ENCODE measurements around the gene TBXAS1. TPM values are rescaled to one million over a fixed set of nuclear protein-coding genes. Genes with fewer than 3 reads are reported as not detected.

TBXAS1 gene
- total RNA-seq, 4 donors from 2014 or later: 9.0 to 22.2 (median 14.6) TPM

DNA sequence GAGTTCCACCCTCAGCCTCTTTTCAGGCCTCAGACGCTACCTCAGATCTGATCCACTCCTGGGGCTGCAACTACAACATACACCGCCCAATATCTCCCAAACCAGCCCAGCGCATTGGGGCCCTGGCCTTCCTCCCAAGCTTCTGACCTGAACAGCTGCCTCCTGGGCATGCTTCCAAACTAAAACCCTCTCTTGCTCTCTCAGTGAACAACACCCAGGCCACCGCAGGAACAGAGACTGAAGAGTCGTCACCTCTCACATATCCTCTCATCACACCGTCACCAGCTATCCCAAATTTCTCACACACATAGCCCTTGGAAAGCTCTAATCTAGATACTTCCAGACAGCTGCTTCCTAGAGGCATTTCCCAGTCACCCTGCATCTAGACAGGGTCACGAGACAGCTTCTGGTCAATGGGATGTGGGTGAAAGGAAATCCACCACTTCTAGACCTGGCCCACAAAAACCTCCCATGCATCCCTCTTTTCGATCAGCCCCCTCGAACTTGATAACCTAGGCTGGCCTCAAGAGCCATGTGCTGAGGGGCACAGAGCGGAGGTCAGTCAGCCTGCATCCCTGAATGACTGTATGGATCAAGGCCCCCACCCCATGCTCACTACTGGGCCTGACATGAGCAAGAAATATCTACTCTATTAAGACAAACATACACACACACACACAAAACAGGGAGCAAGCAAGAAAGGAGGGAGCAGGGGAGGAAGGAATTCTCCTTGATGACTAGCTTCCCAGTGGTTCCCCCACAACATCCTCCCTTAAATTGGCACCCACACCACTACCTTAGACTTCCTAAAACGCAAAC is 231.9 kb downstream of the TBXAS1 start:
- peaks cover 0 to 5% (median 0%) of the 10 kb centered on the region in 4 donors for H3K36me3 ChIP-seq
- H3K27ac ChIP-seq: peak overlapping the region; percentile 90 to 94 (median 90)
- H3K4me1 ChIP-seq: peaks cover 26 to 50% (median 38%) of the 10 kb centered on the region in 4 donors
- peak; percentile 33 for DNase-seq
- intact Hi-C loops (cut with DNase I; ENCODE audit: low total_unique reads) (loop anchor here (5.0 kb wide), 1 partner anchor 266 kb away; no protein-coding TSS in a partner anchor), in situ Hi-C loops (cut with MboI; ENCODE audit: low pct_ligation_motif_present in 1 of 4, low pct_unique_long_range_greater_than_20kb in 1 of 4, low sequenced_read_pairs in 3 of 4) (loop anchor here in 1 of 4 donors (25.0 kb wide), 1 partner anchor 276 kb away; no protein-coding TSS in a partner anchor)
- no peak for TF ChIP-seq POLR2AphosphoS5 (IDR thresholded peaks at IDR 0.05)
- TF ChIP-seq POLR2A (IDR thresholded peaks at IDR 0.05): no peak
- TF ChIP-seq EP300 (IDR thresholded peaks at IDR 0.05; ENCODE audit: low read depth): no peak
- H3K4me3 ChIP-seq: peak overlapping the region in 1 of 4 donors; percentile 86
- no peaks in the 10 kb centered on the region for H3K27me3 ChIP-seq
- WGBS, 2 donors (ENCODE audit: low coverage in 1 of 2): 69 to 79% methylated on average over 5 to 11 of the region's 11 CpGs
- H3K9me3 ChIP-seq: peaks cover under 1 to 4% of the 10 kb centered on the region in 2 donors

DNA sequence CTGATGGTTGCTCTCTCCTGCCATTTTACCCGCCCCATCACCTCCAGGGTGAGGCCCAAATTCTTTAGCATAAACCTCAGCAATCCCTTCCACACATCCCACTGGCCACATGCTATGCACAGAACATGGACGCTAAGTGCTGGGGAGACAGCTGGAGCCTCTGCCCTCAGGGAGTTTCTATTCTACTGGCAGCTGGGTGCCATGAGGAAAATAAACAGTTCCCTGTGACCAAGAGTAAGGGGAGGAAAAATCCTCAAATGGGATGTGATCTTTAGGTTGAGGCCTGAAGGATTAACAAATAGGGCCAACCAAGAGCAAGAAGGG is 232.5 kb downstream of the TBXAS1 start:
- Histone ChIP-seq H3K36me3 (peaks cover 0 to 5% (median 0%) of the 10 kb centered on the region in 4 donors), H3K4me3 (peak overlapping the region in 3 of 4 donors; percentile 61 to 86 (median 62)), H3K4me1 (peaks cover 26 to 50% (median 38%) of the 10 kb centered on the region in 4 donors), H3K9me3 (peaks cover 7 to 9% of the 10 kb centered on the region in 2 donors), H3K27me3 (no peaks in the 10 kb centered on the region), H3K27ac (peak overlapping the region; percentile 90 to 94 (median 90))
- DNase-seq: no peak
- in situ Hi-C loops (cut with MboI; ENCODE audit: low pct_ligation_motif_present in 1 of 4, low pct_unique_long_range_greater_than_20kb in 1 of 4, low sequenced_read_pairs in 3 of 4) (loop anchor here in 1 of 4 donors (25.0 kb wide), 1 partner anchor 276 kb away; no protein-coding TSS in a partner anchor), intact Hi-C loops (cut with DNase I; ENCODE audit: low total_unique reads) (loop anchor here (5.0 kb wide), 1 partner anchor 266 kb away; no protein-coding TSS in a partner anchor)
- TF ChIP-seq EP300 (IDR thresholded peaks at IDR 0.05; ENCODE audit: low read depth) (no peak), POLR2A (IDR thresholded peaks at IDR 0.05) (no peak), POLR2AphosphoS5 (IDR thresholded peaks at IDR 0.05) (no peak)
- TF ChIP-seq, protein P1, sequence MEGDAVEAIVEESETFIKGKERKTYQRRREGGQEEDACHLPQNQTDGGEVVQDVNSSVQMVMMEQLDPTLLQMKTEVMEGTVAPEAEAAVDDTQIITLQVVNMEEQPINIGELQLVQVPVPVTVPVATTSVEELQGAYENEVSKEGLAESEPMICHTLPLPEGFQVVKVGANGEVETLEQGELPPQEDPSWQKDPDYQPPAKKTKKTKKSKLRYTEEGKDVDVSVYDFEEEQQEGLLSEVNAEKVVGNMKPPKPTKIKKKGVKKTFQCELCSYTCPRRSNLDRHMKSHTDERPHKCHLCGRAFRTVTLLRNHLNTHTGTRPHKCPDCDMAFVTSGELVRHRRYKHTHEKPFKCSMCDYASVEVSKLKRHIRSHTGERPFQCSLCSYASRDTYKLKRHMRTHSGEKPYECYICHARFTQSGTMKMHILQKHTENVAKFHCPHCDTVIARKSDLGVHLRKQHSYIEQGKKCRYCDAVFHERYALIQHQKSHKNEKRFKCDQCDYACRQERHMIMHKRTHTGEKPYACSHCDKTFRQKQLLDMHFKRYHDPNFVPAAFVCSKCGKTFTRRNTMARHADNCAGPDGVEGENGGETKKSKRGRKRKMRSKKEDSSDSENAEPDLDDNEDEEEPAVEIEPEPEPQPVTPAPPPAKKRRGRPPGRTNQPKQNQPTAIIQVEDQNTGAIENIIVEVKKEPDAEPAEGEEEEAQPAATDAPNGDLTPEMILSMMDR (IDR thresholded peaks at IDR 0.05): no peak
- 100% methylated on average over 2 of the region's 2 CpGs for WGBS, 2 donors (ENCODE audit: low coverage in 1 of 2)

DNA sequence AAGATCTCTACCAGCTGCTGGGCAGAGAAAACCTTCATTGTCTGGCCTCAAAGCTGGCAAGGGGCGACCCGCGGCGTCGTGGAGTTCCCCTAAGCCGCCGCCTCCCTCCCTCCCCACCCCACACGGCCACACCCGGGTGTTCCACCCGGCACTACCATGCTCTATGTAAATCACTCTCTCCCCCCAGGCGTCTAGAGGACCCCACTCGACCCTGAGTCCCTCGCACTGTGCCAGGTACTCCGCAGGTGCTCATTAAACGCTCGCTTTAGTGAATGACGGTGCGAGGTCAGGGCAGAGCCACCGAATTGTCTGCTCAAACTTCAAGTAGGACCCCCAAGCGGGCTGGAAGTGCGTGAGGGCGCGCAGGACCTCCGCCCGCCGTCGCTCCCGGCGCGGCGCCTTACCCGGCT is 233.1 kb downstream of the TBXAS1 start:
- intact Hi-C loops (cut with DNase I; ENCODE audit: low total_unique reads) (loop anchor here (5.0 kb wide), 1 partner anchor 265 kb away; no protein-coding TSS in a partner anchor), in situ Hi-C loops (cut with MboI; ENCODE audit: low pct_ligation_motif_present in 1 of 4, low pct_unique_long_range_greater_than_20kb in 1 of 4, low sequenced_read_pairs in 3 of 4) (loop anchor here in 1 of 4 donors (25.0 kb wide), 1 partner anchor 275 kb away; no protein-coding TSS in a partner anchor)
- H3K36me3 ChIP-seq: no peaks in the 10 kb centered on the region
- DNase-seq: peak; percentile 50
- 8% methylated on average over 28 of the region's 32 CpGs; no CpG with 5 or more reads in 1 of the 2 donors for WGBS, 2 donors (ENCODE audit: low coverage in 1 of 2)
- TF ChIP-seq EP300 (IDR thresholded peaks at IDR 0.05; ENCODE audit: low read depth) (no peak), POLR2AphosphoS5 (IDR thresholded peaks at IDR 0.05) (no peak), POLR2A (IDR thresholded peaks at IDR 0.05) (no peak)
- TF ChIP-seq, protein P1 (IDR thresholded peaks at IDR 0.05): no peak
- H3K9me3 ChIP-seq: peaks cover 9 to 14% of the 10 kb centered on the region in 2 donors
- H3K4me1 ChIP-seq: peaks cover 26 to 50% (median 38%) of the 10 kb centered on the region in 4 donors
- H3K4me3 ChIP-seq: peak overlapping the region; percentile 31 to 86 (median 62)
- H3K27ac ChIP-seq: peak overlapping the region; percentile 90 to 94 (median 90)
- H3K27me3 ChIP-seq: no peaks in the 10 kb centered on the region

DNA sequence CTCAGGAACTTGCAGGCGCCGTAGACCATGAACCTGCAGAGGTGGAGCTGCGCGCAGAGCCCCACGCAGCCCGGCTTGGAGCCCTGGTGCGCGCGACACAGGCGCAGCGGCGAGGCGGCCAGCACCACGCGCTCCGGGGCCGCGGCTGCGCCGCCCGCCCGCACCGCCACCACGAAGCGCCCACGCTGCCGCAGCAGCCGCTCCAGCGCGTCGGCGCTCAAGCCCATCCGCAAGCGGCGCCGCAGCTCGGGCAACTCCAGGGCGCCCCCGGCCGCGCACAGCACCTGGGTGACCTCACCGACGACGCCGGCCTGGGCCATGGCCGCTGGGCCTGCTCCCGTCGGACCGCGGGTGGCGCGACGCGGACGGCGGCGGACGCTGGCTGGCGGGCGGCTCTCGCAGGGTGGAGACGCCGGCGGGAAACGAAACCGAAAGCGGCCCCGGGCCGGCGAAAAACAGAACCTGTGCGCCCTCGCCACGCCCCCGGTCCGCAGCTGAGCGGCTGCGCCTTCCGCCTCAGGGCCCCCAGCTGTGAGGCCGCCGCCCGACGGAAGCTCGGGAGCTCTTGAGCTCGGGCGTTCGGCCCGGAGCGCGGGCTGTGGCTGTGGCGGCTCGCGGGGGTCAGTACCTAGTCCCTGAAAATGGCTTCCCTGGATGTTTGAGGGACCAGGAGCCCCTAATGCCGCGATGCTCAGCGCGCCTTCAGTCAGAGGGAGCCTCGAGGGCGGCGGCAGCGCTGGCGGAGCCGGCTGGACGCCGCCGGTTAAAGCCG is 233.7 kb downstream of the TBXAS1 start, which contains the start of gene PARP12:
TSS of gene PARP12 (minus strand) at position 424 of the 772 bp plus-strand sequence. CDS start at position 320, 104 bp downstream.
- no peaks in the 10 kb centered on the region for H3K36me3 ChIP-seq
- peak within 1 kb of the TSS; percentile 90 to 94 (median 90) for H3K27ac ChIP-seq
- 1% methylated on average over 49 of the region's 106 CpGs; no CpG with 5 or more reads in 1 of the 2 donors for WGBS, 2 donors (ENCODE audit: low coverage in 1 of 2)
- H3K4me3 ChIP-seq: peak within 1 kb of the TSS; percentile 61 to 86 (median 64)
- TF ChIP-seq, protein P1 (IDR thresholded peaks at IDR 0.05): no peak
- TF ChIP-seq POLR2AphosphoS5 (IDR thresholded peaks at IDR 0.05) (peak; percentile 42 to 86 (median 79)), EP300 (IDR thresholded peaks at IDR 0.05; ENCODE audit: low read depth) (no peak), POLR2A (IDR thresholded peaks at IDR 0.05) (peak; percentile 82)
- in situ Hi-C loops (cut with MboI; ENCODE audit: low pct_ligation_motif_present in 1 of 4, low pct_unique_long_range_greater_than_20kb in 1 of 4, low sequenced_read_pairs in 3 of 4): loop anchor here in 1 of 4 donors (25.0 kb wide), 1 partner anchor 275 kb away; no protein-coding TSS in a partner anchor
- intact Hi-C loops (cut with DNase I; ENCODE audit: low total_unique reads): loop anchor here (5.0 kb wide), 1 partner anchor 265 kb away; no protein-coding TSS in a partner anchor
- peaks cover 9 to 19% of the 10 kb centered on the region in 2 donors for H3K9me3 ChIP-seq
- H3K4me1 ChIP-seq: peaks cover 26 to 45% (median 38%) of the 10 kb centered on the region in 4 donors
- no peaks in the 10 kb centered on the region for H3K27me3 ChIP-seq
- peak; percentile 94 for DNase-seq

Data from transverse colon (tissue), 4 donors.